ENCODE results near the gene P4HB. TPM values are rescaled to one million over a fixed set of nuclear protein-coding genes. Genes with fewer than 3 reads are reported as not detected.

Gene P4HB
- total and polyA plus RNA-seq, 9 donors: 383 to 577 (median 443) TPM

DNA sequence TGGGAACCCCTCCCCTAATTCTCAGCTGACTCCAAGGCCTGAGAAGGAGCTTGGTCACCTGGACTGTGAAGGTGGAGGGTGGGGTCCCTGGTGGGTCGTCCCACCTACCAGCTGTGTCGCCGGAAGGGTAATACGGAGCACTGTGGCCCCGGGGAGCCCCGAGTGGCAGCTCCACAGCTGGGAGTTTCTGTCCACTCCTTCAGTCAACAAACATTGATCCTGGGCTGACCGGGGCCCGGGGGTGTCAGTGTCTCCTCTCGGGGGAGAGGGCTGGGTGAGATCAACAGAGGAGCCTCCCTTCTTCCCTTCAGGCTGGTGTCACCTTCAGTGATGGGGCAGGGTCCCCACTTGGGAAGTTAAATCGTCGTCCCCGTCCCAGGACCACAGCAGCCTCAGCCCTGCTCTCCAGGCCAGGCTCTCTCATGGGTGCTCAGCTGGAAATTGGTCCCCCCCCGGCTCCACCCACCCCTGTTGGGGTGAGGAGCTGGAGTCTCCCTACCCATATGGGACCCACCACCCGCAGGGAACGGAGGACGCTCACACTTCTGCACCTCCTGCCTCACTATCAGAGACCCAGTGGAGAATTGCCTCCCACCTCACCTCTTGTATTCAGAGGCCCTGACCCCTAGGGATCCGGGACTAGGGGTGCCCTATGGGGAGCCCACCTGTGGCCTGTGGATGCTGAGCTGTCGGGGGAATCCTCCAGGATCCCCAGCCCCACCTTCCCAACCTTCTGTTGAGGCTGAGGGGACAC, 54.5 kb downstream of the P4HB start:
- H3K9me3 ChIP-seq (replicated peaks; ENCODE audit: control insufficient read depth, low read depth, low read length): no peaks in the 10 kb centered on the region
- H3K27me3 ChIP-seq (ENCODE audit: control insufficient read depth, insufficient read depth, low read length): peaks cover 87% of the 10 kb centered on the region
- peaks cover 9% of the 10 kb centered on the region for H3K4me1 ChIP-seq (ENCODE audit: control insufficient read depth, insufficient read depth, low read length)
- no peaks in the 10 kb centered on the region for H3K36me3 ChIP-seq (ENCODE audit: control insufficient read depth, insufficient read depth, low read length)
- H3K27ac ChIP-seq (ENCODE audit: low read length): no peak overlapping the region
- H3K4me3 ChIP-seq (ENCODE audit: low read length): no peak overlapping the region
- WGBS (ENCODE audit: insufficient coverage): 82% methylated on average over 8 of the region's 18 CpGs
- DNase-seq: no peak

DNA sequence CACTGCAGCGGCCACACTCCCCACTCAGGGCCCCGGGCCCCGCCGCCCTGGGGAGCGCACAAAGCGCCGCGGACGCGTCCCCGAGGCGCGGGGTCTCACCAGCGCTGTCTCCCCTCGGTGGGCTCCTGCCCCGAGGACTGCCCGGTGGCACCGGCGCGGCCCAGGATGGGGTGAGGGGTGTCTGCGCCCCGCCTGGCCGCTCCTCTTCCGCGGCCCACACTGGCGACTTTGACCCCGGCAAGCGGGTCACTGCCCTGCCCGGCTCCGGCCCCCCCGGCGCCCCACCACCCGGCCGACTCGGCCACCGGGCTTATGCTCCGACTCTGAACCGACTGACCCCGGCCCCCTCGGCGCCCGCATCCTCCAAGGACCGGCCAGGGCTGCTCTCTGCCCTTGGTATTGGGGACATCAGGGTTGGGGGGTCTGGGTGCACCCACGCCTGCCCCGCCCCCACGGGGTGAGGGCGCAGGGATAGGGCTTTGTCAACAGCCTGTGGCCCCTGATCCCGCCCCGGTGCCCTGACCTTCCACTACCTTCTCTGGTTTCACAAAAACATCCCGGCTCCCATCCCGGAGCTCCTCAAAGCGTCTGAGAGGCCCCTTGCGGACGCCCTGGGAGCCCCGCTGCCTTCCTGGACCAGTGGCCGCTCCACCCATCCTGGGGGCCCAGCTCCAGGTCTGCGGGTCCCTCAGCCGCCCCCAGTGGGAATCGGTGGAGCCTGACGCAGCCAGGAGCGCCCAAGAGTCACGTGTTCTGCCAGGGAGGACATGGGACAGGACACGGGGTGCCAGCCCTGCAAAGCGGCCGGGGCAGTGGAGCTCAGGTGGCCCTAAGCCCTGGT, 55.6 kb downstream of the P4HB start:
- DNase-seq: no peak
- Histone ChIP-seq H3K9me3 (replicated peaks; ENCODE audit: control insufficient read depth, low read depth, low read length) (no peaks in the 10 kb centered on the region), H3K27me3 (ENCODE audit: control insufficient read depth, insufficient read depth, low read length) (peaks cover 90% of the 10 kb centered on the region), H3K4me1 (ENCODE audit: control insufficient read depth, insufficient read depth, low read length) (peaks cover 9% of the 10 kb centered on the region), H3K36me3 (ENCODE audit: control insufficient read depth, insufficient read depth, low read length) (no peaks in the 10 kb centered on the region), H3K27ac (ENCODE audit: low read length) (no peak overlapping the region), H3K4me3 (ENCODE audit: low read length) (no peak overlapping the region)
- 5% methylated on average over 65 of the region's 65 CpGs for WGBS (ENCODE audit: insufficient coverage)

DNA sequence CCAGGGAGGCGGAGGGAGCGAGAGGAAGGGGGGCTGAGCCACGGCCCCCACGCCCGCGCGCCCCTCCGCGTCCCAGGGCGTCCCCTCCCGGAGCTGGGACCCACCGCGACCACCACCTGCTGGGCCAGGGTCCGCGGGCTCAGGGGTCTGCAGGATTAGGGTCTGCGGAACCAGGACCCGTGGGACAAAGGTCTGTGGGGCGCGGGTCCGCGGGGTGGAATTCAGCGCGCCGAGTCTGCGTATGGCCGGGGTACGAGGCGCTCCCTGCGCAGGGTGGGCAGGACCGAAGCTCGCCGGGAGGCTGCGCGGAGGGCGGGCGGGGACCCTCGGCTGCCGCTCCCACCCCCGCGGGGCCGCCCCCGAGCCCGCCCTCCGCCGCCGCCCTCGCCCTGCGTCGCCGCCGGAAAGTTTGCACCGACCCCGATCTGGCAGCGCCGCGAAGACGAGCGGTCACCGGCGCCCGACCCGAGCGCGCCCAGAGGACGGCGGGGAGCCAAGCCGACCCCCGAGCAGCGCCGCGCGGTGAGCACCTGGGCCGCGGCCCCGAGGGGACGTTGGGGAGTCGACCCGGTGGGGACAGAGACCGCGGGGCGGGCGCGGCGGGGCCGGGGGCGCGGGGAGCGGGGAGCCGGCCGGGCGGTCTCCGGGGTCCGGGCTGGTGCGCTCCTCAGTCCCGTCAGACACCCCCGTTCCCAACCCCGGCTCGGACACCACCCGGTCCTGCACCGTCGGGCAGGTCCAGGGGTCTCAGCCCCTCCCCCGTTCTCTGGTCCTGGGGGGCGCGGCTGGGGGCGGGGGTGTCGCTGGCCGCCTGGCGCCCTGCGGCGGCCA, 56.4 kb downstream of the P4HB start, which contains the start of gene GCGR:
TSS of gene GCGR (plus strand) at position 423 of the 831 bp plus-strand sequence. CDS start 4,869 bp downstream, outside the sequence.
- under 1% methylated on average over 93 of the region's 110 CpGs for WGBS (ENCODE audit: insufficient coverage)
- Histone ChIP-seq H3K9me3 (replicated peaks; ENCODE audit: control insufficient read depth, low read depth, low read length) (no peaks in the 10 kb centered on the region), H3K27ac (ENCODE audit: low read length) (no peak within 1 kb of the TSS), H3K4me3 (ENCODE audit: low read length) (no peak within 1 kb of the TSS), H3K27me3 (ENCODE audit: control insufficient read depth, insufficient read depth, low read length) (peaks cover 89% of the 10 kb centered on the region), H3K36me3 (ENCODE audit: control insufficient read depth, insufficient read depth, low read length) (no peaks in the 10 kb centered on the region), H3K4me1 (ENCODE audit: control insufficient read depth, insufficient read depth, low read length) (peaks cover 9% of the 10 kb centered on the region)
- DNase-seq: no peak

DNA sequence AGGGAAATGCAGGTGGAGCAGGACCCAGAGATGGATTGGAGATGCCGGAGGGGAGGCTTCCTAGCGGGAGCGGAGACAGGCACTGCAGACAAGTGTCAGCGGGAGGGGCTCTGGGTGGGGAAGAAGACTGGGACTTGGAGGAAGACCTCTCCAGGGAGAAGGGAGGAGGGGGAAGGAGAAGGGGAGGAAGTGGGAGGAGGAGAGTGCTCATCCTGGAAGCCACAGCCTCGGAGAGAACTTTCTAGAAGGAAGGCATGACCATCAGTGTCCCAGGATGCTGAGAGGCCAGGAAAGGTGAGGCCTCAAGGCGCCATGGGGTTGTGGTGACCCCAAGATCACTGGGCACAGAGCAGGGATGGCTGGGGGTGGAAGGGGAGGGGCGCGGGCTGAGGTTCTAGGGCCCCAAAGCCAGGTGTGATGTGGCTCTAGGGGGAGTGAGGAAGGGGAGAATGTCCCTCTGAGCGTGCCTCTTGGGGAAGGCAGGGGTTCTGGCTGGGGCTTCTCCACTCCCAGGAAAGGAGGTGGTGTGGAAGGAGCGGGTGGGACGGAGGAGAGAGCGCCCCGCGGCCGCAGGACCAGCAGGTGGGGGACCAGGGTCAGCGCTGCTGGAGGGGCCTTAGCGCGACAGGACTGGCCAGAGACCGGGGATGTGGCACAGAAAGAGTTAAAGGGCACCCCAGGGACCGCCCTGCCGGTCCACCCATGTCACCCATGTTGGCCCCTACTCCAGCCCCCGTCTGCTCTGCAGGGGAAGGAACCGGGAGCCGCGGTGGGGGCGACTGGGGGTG, 57.3 kb downstream of the P4HB start:
- 27% methylated on average over 17 of the region's 26 CpGs for WGBS (ENCODE audit: insufficient coverage)
- Histone ChIP-seq H3K27ac (ENCODE audit: low read length) (no peak overlapping the region), H3K4me1 (ENCODE audit: control insufficient read depth, insufficient read depth, low read length) (peaks cover 9% of the 10 kb centered on the region), H3K9me3 (replicated peaks; ENCODE audit: control insufficient read depth, low read depth, low read length) (no peaks in the 10 kb centered on the region), H3K4me3 (ENCODE audit: low read length) (no peak overlapping the region), H3K27me3 (ENCODE audit: control insufficient read depth, insufficient read depth, low read length) (peaks cover 82% of the 10 kb centered on the region), H3K36me3 (ENCODE audit: control insufficient read depth, insufficient read depth, low read length) (no peaks in the 10 kb centered on the region)
- DNase-seq: no peak

DNA sequence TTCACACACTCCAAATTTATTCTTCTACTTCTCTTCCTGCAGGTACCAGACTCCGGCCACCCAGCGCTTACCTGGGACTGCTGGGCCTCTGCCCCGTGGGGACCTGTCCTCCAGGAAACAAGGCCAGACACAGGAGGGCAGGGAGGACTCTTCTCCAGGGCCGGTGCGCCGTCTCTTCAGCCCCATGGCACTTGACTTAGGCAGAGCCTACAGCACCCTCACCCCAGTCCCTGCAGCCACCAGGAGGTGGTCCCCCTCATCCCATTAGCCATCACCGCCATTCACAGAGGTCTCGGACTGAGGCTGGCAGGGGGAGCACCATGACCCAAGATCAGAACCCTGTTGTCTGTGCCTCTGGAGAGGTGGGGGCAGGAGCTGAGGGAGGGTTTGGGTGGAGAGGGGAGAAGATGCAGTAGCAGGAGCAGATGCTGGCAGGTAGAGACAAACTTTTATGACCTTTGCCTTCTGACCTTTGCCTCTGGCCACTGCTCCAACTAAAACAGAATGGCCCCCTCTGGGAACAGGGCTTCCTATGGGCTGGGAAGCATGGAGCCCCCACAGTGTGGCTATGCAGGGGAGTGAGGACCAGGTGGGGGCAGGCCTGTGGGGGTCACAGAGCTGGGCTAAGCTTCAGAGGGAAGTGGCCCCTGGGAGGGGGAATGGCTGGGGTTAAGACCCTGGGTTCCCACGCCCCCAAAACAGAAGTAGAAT, 58.1 kb downstream of the P4HB start:
- Histone ChIP-seq H3K36me3 (ENCODE audit: control insufficient read depth, insufficient read depth, low read length) (no peaks in the 10 kb centered on the region), H3K4me3 (ENCODE audit: low read length) (no peak overlapping the region), H3K27ac (ENCODE audit: low read length) (no peak overlapping the region), H3K4me1 (ENCODE audit: control insufficient read depth, insufficient read depth, low read length) (peaks cover 9% of the 10 kb centered on the region), H3K9me3 (replicated peaks; ENCODE audit: control insufficient read depth, low read depth, low read length) (no peaks in the 10 kb centered on the region), H3K27me3 (ENCODE audit: control insufficient read depth, insufficient read depth, low read length) (peaks cover 74% of the 10 kb centered on the region)
- DNase-seq: no peak
- 83% methylated on average over 4 of the region's 9 CpGs for WGBS (ENCODE audit: insufficient coverage)

DNA sequence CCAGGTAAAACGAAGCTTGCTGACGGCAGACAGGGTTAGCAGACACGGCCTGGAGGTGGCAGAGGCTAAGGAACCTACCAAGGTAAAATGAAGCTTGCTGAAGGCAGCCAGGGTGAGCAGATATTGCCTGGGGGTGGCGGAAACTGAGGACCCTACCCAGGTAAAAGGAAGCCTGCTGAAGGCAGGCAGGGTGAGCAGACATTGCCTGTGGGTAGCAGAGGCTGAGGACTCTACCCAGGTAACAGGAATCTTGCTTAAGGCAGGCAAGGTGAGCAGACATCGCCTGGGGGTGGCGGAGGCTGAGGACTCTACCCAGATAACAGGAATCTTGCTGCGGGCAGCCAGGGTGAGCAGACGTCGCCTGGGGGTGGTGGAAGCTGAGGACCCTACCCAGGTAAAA, 59.0 kb downstream of the P4HB start:
- no peak for DNase-seq
- Histone ChIP-seq H3K4me1 (ENCODE audit: control insufficient read depth, insufficient read depth, low read length) (peaks cover 9% of the 10 kb centered on the region), H3K4me3 (ENCODE audit: low read length) (no peak overlapping the region), H3K36me3 (ENCODE audit: control insufficient read depth, insufficient read depth, low read length) (no peaks in the 10 kb centered on the region), H3K9me3 (replicated peaks; ENCODE audit: control insufficient read depth, low read depth, low read length) (no peaks in the 10 kb centered on the region), H3K27me3 (ENCODE audit: control insufficient read depth, insufficient read depth, low read length) (peaks cover 65% of the 10 kb centered on the region), H3K27ac (ENCODE audit: low read length) (no peak overlapping the region)
- WGBS (ENCODE audit: insufficient coverage): 82% methylated on average over 9 of the region's 9 CpGs

DNA sequence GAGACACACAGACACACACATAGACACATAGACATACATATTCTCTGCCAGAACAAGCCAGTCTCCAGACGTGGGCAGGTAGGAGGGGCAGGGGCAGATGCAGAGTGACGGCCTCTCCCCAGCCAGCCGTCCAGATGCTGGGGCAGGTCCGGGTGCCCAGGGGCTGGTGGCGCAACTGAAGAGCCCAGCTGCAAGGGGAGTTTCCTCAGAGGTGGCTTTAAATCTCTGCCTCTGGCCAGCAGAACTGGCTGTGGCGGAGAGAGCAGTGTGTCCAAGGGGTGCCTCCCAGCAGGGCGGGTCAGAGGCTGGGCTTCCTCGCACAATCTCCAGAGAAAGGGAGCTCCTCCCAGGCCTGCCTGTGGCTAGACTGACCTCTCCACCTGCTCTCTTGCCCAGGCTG, 65.8 kb downstream of the P4HB start:
- H3K4me1 ChIP-seq (ENCODE audit: control insufficient read depth, insufficient read depth, low read length): no peaks in the 10 kb centered on the region
- H3K27ac ChIP-seq (ENCODE audit: low read length): no peak overlapping the region
- H3K27me3 ChIP-seq (ENCODE audit: control insufficient read depth, insufficient read depth, low read length): peaks cover 9% of the 10 kb centered on the region
- no peaks in the 10 kb centered on the region for H3K36me3 ChIP-seq (ENCODE audit: control insufficient read depth, insufficient read depth, low read length)
- 21% methylated on average over 8 of the region's 8 CpGs for whole genome bisulfite sequencing (ENCODE audit: insufficient coverage)
- no peak overlapping the region for H3K4me3 ChIP-seq (ENCODE audit: low read length)
- no peak for DNase-seq
- H3K9me3 ChIP-seq (replicated peaks; ENCODE audit: control insufficient read depth, low read depth, low read length): no peaks in the 10 kb centered on the region

DNA sequence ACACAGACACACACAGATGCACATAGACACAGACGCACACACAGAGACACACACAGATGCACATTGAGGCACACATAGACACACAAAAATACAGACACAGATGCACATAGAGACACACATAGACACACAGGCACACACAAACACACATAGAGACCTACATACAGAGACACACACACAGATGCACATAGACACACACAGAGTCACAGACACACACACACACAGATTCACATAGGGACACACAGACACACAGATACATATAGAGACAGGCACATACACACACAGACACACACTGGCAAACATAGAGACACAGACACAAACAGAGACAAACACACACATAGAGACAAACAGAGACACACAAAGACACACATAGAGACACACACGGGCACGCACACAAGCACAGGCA, 66.3 kb downstream of the P4HB start:
- Histone ChIP-seq H3K27me3 (ENCODE audit: control insufficient read depth, insufficient read depth, low read length) (peaks cover 6% of the 10 kb centered on the region), H3K4me3 (ENCODE audit: low read length) (no peak overlapping the region), H3K27ac (ENCODE audit: low read length) (no peak overlapping the region), H3K4me1 (ENCODE audit: control insufficient read depth, insufficient read depth, low read length) (no peaks in the 10 kb centered on the region), H3K9me3 (replicated peaks; ENCODE audit: control insufficient read depth, low read depth, low read length) (no peaks in the 10 kb centered on the region), H3K36me3 (ENCODE audit: control insufficient read depth, insufficient read depth, low read length) (no peaks in the 10 kb centered on the region)
- DNase-seq: no peak
- WGBS (ENCODE audit: insufficient coverage): no CpG with 5 or more reads among the region's 3 CpGs
